ENCODE data around the gene JAZF1.

The JAZF1 gene

DNA sequence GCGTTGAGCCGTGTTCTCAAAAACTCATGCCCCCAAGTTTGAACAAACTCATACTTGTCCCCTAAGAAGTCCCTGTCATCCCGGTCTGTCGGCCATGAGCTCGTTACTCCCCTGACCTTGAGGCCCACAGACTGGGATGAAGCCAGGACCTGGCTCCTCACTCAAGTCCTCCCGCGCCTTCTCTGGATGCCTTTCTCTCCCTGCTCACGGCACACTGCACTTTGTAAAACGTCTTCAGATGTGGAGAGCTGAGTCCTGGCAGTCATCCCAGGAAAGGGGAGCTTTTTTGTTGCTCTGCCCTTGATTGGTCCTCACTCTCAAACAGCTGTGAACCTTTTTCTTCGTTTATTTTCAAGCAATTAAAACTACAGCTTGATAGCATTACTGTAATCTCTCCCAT, 110.8 kb downstream of the JAZF1 start:
- no peak for DNase-seq

DNA sequence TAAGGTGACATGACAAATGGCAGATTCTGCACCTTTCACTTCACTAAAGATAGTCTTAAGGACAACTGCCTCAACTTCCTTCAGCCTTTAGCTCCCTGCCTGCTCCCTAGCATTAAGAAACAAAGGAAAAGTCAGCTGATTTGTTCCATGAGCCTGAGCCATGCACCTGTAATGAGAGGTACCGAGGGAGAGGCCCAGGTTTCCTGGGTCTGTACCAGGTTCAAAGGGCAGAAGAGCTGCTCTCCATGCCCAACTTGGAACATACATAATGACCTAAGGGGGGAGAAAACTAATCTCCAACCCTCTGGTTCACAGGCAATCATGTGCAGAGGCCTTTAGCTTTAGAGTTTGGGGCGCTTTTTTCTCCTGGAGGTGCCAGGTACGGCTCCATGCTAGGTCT, 111.2 kb downstream of the JAZF1 start:
- DNase-seq: no peak

DNA sequence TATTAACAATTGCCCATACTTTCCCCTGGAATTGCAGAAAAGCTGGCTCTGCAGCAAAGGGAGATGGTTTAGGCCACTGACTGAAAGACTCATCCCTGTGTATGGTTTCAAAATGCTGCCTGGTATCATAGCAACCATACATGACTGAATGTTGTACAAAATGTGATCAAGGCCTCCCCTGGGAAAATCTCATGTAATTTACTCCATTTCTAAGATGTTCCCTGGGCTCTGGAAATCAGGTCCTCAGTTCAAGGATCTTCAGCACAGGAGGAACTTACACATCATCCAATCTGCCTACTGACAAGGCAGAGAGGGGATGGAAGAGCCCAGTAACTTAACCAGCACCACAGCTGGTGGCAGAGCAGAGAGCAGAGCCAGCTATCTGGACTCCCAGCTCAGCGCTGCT, 111.8 kb downstream of the JAZF1 start:
- DNase-seq: no peak

DNA sequence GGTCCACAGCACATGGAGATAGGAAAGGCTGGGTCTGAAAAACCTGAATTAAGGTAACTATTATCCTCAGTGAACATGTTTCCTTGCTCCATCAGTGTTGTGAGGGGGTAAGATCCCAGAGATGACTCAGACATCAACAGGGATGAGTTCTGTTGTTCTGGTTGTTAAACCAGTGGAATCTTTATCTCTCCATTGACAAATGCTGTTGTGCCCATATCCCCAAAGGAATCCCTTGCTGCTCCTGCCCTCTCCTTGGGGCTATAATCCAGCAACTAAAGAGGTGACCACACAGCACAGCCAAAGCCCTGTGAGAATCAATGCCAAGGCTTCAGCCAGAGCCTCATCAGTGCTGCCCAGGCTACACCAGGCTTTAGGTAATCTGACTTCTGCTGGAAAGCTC, 113.4 kb downstream of the JAZF1 start:
- DNase-seq: no peak

DNA sequence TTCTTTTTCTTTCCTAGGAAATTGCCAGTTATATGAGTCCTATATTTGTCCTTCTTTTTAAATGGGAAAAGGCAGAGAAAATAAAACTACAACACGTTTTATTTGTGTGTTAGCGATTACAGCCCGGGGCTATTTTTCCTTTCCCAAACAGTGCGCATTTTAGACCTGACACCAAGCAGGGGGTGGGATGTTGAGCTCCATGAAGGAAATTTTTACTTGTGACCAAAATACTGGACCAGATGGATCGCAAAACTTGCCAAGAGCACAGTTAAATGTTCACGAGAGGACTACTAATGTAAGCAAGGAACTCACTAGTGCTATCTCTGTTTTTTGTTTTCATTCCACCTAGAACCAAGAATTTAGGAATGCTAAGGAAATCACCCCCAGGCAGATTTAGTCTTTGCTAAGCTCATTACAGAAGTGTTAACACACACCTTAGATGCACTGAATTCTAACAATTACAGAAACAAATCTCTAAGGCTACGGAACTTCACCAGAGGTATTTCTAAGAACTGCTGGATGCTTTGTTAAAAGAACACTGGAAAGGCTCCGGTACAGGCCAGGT, 114.8 kb downstream of the JAZF1 start:
- DNase-seq: no peak

DNA sequence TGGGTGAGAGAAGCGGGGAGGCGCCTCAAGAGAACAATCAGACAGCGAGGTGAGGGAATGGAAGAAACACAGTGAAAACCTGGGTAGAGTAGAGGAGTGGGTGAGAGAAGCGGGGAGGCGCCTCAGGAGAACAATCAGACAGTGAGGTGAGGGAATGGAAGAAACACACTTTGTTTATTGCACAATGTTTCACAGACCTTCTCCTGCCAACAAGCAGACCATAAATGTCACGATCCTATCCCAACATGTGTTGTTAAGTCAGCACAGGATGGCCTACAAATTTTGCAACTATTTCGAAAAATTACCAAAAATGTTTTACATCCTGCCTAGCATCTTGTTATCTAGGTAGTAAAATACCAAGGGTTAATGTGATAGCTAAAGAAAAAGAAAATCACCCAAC, 115.3 kb downstream of the JAZF1 start:
- no peak for DNase-seq

DNA sequence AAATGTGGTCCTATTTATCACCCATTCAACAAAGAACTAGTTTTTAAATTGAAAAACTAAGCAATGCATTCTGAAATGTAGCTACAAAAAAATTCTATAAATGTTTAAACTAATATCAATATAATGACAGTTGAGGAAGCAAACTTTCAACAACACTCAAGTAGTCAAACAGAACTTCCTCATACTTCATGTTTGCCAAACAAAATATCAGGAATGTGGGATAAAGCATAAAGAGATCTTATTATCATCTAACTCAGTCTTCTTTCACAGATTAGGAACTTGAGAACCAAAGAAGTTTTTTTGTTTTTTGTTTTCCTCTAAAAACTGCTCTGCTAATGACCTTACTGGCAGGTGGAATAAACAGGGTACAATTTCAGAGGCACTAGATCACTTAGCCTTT, 116.2 kb downstream of the JAZF1 start:
- no peak for DNase-seq

DNA sequence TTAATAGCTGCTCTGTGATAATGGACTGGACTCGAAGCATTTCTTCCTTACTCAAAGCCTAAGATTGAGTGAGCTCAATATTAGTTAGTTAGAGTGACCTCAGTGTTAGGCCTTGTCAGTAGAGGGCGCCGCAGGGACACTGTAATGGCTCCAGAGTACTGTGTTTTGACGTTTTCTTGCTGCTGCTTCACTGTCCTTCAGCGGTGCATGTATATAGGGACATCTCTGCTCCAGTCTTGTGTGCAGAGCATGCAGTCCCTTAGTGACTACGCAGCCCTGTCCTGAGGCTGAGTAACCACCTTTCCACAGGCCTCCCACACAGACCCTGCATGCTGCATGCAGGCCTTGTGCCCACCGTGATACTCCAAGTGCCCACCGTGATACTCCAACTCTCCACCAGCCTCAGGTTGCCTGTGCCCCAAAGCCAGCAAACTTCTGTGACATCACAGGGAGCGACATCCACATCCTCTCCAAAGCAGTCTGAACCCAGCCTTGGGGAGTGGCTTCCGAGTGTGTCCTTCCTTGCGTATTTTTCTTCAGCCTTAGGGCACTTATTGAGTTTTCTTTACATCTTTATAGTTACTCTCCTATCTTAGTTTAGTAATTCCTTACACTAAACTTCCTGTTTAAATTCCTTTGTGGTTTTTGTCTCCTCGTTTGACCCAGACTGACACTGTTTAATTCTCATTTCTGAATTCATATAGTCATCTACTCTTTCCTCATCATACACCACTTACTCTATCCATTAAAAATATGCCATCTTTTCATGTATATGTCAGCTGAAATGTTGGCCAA, 118.2 kb downstream of the JAZF1 start:
- peak; percentile 40 for DNase-seq

DNA sequence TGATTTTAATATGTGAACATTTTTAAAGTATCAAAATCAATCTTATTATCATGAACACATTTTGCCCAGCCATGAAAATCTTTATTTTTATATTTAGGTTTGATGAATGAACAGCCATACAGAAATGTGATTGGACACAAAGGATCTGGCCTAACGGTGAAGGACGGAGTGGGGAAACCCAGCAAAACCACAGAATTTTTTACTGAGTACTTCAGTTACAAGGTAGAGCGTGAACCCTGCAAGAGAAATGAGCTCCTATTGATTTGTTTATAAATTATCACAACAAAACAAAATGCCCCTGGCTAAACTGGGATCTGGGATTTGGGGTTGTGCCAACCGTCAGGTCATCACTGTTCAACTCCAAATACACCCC, 118.8 kb downstream of the JAZF1 start:
- DNase-seq: no peak

DNA sequence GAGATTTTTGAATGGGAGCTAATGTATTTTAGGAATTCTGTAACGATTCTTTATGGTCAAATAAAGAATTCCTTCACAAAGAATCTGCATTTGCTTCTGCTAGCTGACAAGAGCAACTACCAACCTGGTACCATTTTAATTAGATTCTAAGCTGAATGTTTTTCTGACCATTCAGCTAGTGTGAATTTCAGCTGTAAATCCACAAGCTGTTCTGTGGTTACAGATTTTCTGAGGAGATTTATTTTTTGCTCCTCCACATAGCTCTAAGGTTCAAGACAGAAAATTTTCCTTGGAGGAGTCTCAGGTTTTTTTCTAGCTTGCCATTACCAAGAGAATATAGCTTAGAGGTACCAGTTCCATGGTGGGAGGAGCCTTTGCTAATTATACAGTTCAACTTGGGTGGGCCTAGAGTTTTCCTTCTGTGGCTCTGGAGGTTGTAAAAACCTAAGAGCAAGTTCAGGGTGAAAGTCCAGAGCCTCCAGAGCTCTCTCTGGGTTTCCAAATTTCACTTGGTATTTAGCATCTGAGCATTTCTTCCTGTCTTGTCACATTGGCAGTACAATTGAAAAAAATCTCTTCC, 120.1 kb downstream of the JAZF1 start:
- no peak for DNase-seq

DNA sequence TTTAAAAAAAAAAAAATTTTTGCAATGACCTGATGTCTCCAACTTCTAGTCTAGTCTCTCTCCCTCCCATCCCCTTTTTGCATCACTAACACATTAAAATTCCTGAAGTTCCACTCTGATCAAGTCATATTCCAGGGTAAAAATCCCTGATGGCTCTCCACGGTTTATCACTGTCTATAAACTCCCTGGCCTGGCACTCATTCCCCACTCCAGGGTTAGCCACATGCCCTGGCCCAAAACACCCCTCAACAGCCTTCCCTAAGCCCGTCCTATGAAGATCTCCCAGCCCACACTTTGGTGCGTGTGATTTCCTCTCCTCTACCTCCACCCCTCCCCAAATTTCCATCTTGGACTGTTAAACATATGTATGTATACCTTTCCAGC, 125.4 kb downstream of the JAZF1 start:
- no peak for DNase-seq

DNA sequence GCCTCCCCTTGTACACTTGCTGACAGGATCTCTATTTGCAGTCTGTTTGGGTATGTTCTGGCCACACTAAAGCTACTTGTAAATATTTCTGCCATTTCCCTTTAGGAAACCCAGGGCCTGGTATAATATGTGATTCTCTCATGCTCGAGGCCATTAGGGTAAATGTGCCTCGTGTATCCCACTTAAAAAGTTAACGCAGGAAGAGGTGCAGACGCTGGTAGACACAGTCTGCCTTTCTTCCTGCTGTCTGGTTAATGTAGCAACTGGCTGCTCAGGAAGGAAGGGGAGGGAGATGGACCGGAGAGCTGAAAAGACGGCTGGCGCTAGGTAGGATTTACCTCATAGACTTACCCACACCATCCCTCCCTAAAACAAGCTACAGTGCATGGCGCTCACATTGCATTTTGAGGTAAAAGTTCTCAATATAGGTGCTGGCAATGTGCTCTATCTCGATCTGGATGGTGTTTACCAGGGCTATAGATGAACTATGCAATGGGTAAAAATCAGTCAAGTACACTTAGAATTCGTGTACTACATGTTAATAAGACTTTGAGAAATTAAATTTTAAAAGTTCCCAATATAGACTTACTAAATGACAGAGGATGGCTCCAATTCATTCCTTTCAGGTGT, 125.9 kb downstream of the JAZF1 start:
- no peak for DNase-seq

DNA sequence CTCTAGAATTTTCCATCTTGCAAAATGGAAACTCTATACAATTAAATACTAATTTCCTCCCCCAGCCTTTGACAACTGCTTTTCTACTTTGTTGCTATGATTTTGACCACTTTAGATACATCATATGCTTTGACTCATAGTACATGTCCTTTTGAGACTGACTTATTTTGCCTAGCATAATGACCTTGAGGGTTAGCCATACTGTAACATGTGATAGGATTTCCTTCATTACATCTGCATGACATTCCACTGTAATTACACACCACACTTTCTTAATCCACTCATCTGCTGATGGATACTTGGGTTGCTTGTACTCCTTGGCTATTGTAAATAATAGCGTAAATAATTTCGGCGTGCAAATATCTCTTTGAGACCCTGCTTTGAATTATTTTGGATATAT, 127.7 kb downstream of the JAZF1 start:
- no peak for DNase-seq

DNA sequence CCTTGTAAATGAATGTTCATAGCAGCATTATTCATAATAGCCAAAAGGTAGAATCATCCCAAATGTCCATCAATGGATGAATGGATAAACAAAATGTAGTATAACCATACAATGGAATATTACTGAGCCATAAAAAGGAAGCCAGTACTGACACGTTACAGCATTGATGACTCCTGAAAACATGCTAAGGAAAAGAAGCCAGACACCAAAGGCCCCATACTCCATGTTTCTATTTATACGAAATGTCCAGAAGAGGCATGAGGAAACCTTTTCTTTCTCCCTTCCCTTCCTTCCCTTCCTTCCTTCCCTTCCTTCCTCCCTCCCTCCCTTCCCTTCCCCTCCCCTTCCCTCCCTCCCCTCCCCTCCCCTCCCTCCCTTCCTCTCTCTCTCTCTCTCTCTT, 131.9 kb downstream of the JAZF1 start:
- no peak for DNase-seq

DNA sequence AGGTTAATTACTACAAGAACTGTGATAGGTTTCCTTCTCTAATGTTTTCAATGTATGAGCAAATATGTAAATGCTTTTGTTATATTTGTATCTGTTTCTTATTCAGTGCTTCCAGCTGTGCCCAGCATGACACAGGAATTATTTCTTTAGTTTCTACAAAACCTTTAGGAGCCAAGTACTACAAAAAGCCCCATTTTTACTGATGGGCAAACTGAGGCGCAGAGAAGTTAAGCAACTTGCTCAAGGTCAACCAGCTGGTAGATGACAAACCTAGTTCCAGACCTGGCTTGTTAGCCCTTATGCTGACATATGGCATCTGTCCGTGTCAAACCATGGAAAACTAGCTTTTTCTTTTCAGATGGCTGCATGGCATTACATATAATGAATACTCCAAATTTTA, 134.6 kb downstream of the JAZF1 start:
- no peak for DNase-seq

DNA sequence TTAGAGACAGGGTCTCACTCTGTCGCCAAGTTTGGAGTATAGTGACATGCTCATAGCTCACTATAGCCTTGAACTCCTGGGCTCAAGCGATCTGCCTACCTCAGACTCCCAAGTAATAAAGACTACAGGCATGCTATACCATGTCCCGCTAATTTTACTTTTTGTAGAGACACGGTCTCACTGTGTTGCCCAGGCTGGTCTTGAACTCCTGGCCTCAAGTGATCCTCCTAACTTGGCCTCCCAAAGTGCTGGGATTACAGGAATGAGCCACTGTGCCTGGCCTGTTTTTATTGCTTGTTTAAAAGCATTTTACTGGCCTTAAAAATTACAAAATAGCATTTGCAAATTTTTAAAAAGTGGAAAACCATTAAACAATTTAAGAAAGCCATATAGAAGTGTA, 135.0 kb downstream of the JAZF1 start:
- no peak for DNase-seq

DNA sequence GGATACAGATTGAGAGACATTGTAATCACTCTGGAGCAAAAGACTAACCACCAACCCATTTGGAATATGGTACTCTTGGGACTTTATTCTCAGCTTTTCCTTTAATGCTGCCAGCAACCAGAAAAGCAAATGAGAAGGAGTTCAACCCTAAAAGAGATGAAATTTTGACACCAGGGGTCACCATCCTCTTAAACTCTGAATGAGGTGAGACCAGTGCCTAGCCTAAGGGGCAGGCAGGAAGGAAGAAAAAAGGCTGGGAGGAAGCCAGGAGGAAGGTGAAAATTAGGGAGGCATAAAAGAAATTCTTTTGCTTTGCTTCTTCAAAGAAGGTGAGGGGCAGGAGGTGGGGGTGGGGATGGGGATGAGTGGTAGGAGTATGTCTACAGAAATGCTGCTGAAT, 135.8 kb downstream of the JAZF1 start:
- no peak for DNase-seq

DNA sequence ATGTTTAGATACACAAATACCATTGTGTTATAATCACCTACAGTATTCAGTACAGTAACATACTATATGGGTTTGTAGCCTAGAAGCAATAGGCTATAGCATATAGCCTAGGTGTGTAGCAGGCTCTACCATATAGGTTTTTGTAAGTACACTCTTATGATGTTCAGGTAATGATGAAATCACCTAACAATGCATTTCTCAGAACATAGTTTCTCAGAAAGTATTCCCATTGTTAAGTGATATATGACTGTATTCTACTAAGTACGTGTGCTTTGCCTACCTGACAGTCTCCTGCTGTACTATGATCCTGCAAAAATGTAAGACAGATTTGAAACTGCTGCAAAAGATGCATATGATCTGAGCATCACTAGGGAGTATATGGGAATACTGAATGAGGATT, 137.9 kb downstream of the JAZF1 start:
- no peak for DNase-seq

DNA sequence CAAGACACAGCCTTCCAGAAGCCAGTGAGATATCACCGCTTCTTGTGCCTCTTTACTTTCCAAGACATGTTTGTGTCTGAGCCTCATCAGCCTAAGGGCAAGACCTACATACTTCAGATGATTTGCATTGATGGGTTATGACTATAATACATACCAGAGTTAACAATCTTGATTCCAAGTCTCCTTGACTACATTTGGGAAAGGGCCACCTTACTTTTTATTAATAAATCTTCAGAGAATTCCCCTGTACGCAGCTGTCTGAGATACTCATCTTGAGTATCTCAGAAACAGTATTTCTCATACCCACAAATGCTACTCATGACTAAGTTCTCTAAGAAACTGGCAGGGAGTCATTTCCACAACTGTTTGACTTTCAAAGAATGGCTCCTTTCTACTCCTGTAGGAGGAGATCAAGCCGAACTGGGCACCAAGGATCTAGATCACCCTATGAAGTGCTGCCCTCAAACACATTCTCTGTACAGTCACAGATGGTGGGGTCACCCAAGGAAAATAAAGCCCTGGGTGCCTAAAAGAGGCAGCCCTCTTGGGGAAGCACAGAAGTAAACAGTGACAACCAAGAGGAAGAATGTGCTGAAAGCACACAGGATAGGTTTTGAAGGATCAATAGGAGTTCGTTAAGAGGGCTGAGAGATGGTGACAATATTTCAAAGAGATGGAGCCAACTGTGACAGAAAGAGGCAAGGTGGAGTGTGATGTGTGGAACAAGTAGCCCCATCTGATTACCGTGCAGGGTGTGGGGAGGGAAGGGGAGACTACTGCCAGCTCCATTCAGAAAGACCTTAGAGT, 138.9 kb downstream of the JAZF1 start:
- no peak for DNase-seq

DNA sequence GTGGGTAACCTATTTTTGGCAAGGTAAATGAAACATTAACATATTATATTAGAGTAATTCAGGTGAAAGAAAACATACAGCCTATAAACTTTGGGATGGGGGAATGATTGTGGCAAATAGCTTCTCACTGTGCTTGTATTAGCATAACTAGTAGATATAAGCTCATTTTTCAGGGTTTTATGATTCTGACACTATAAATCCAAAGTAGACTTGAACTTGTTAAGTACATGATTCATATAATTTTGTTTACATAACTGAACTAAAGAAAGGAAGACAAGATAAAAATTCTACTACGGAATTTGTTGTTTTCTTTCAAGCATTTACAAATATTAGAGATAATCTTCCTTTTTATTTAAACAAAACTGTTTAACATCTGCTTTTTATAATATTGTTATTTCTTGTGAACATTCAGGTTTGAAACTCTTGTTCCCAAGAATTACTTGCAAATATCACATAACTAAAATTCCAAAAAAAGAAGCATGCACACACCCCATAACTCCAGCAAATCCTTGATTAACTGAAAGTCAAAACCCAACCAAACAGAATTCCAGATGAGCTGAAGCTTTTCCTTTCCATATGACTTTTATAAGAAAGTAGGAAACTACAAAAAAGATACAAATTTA, 142.3 kb downstream of the JAZF1 start:
- DNase-seq: no peak

DNA sequence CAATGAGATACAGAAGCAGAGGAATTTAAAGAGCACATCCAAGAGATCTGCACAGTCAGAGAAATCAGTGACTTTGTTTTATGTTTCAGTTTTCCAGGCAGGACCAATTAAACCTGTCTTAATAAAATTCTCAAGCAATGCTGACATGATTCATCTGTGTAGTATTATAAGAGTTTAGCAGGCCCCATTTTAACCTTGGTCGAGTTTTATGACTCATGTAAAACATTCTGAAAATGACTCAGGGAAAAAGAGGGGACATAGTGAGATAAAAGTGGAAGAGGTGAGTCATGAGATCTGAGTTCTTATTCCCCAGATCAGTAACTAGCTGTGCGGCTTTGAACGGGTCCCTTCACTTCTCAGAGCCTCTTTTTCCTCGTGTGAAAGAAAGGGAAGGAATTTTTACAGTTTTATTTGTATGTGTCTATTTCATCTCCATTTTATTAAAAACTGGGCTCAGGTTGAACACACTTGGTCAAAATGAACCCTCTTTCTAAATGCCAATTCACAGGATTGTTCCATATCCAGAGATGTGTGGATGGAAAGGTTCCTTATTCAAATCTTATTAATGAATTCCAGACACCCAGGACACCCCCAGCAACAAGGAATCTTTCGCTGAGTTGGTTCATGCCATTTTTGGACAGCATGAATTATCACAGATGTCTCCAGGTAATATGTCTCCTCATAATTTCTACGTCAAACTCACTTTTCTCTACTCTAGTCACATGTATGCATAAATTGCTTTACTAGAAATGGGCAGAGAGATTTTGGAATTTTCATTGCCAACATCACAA, 143.2 kb downstream of the JAZF1 start:
- no peak for DNase-seq

DNA sequence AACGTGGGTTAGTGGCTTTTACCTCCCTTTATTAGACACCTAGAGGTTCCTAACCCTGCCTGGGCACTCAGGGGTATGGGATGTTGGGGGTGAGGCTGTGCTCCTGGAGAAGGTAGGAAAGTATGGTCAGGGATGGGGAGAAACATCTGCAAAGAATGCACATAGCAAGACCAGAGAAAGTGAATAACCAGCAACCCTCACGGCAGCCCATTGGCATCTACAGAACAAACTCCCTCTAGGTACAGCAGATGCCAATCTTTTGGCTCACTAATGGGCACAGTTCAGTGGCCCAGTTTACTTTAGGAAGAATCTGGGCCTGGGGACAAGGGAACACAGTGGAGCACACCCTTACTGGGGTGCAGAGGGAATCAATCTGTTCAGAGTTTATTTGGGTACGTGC, 143.9 kb downstream of the JAZF1 start:
- DNase-seq: no peak

Measured in NCI-H345 (cell line).